HCT116 (cell line): ENCODE results near the gene ATP6V0D1. TPM values are rescaled to one million over a fixed set of nuclear protein-coding genes. Genes with fewer than 3 reads are reported as not detected.

Experiments
- ATAC-seq: fragments of 200-7000 bp; cut with Tn5 transposase; 2 replicates; pipeline ENCODE4 v1.9.1; 2020; ENCODE audit warnings: mild to moderate bottlenecking, moderate library complexity
- BruUV-seq: library from RNA; stranded (reverse); fragments of 400-500 nt; replicated peaks from 2 replicates; lab custom pipeline; 2021; lab: Mats Ljungman, UMichigan
- CTCF ChIA-PET: fragments of 300-600 bp; sonication (Branson Sonifier 250); formaldehyde crosslinking; loops from one replicate; lab custom pipeline; 2021; ENCODE audit warnings: antibody characterized with exemption; lab: Charles Lee
- POLR2A ChIA-PET: fragments of 300-600, 350-600 bp; sonication (Branson Sonifier 250); formaldehyde crosslinking; loops from one replicate; lab custom pipeline; 2021; ENCODE audit warnings: antibody characterized with exemption; lab: Charles Lee
- RAD21 ChIA-PET, 2 experiments: fragments of 300-600 bp; sonication (Branson Sonifier 250); formaldehyde crosslinking; loops; one replicate each; lab custom pipeline; 2023; ENCODE audit warnings: low total read pairs in 2 of 2; ENCODE audit not compliant: uncharacterized antibody in 2 of 2, unreplicated experiment in 2 of 2, low non-redundant PET in 1 of 2; lab: Charles Lee
- DNase-seq: peaks from one replicate; pipeline ENCODE4 v3.0.0-alpha.2; 2010; ENCODE audit warnings: low read depth, low spot score
- H2AFZ ChIP-seq: fragments of 200-600 bp; shearing (Covaris generic), sonication (generic); 2 replicates; pipeline ENCODE4 v1.6.1; 2017; ENCODE audit warnings: low read depth, mixed run types, mixed read lengths, antibody characterized with exemption, low read length; ENCODE audit not compliant: poor library complexity, severe bottlenecking
- H3K27ac ChIP-seq: 2 replicates; pipeline ENCODE4 v1.5.1; 2012; ENCODE audit warnings: low read depth, low read length
- H3K27me3 ChIP-seq: fragments of 200-600 bp; sonication (generic); 2 replicates; pipeline ENCODE4 v1.6.1; 2016; ENCODE audit warnings: mixed run types, low read length, mixed read lengths; ENCODE audit not compliant: insufficient read depth
- H3K36me3 ChIP-seq, 2 experiments: fragments of 200-500 bp in 1 of 2; fragments of 200-600 bp in 1 of 2; sonication (Bioruptor generic) in 1 of 2; sonication (generic) in 1 of 2; 2 replicates each; pipeline versions ENCODE4 v1.5.1 to v1.6.1; 2014 to 2016; ENCODE audit warnings: low read length in 2 of 2, inconsistent platforms in 1 of 2, mixed read lengths in 1 of 2, mixed run types in 1 of 2; ENCODE audit not compliant: insufficient read depth in 2 of 2, control insufficient read depth in 1 of 2
- H3K4me1 ChIP-seq, 2 experiments: fragments of 200-600 bp in 1 of 2; sonication (generic) in 1 of 2; 2 replicates each; pipeline versions ENCODE4 v1.5.1 to v1.6.1; 2012 to 2017; ENCODE audit warnings: low read length in 2 of 2, inconsistent platforms in 1 of 2, mild to moderate bottlenecking in 1 of 2, mixed read lengths in 1 of 2, mixed run types in 1 of 2, moderate library complexity in 1 of 2; ENCODE audit not compliant: insufficient read depth in 2 of 2, control insufficient read depth in 1 of 2
- H3K4me2 ChIP-seq: fragments of 200-600 bp; sonication (generic); 2 replicates; pipeline ENCODE4 v1.6.1; 2017; ENCODE audit warnings: mixed run types, low read length, mixed read lengths
- H3K4me3 ChIP-seq, 2 experiments: fragments of 200-600 bp in 1 of 2; sonication (generic) in 1 of 2; replicated peaks in 1 of 2; 2 replicates each; pipeline ENCODE4 v1.5.1; 2011 to 2016; ENCODE audit warnings: low read length in 2 of 2, control low read depth in 1 of 2, low read depth in 1 of 2, mild to moderate bottlenecking in 1 of 2, mixed read lengths in 1 of 2, mixed run types in 1 of 2
- H3K79me2 ChIP-seq: fragments of 200-600 bp; sonication (generic); 2 replicates; pipeline ENCODE4 v1.6.1; 2017; ENCODE audit warnings: mild to moderate bottlenecking, mixed run types, low read length, moderate library complexity, mixed read lengths; ENCODE audit not compliant: insufficient read depth
- H3K9ac ChIP-seq: fragments of 200-600 bp; sonication (generic); 2 replicates; pipeline ENCODE4 v1.6.1; 2016; ENCODE audit warnings: low read length, mixed read lengths
- H3K9me2 ChIP-seq: fragments of 200-600 bp; sonication (generic), shearing (Covaris generic); 2 replicates; pipeline ENCODE4 v1.6.1; 2017; ENCODE audit warnings: mixed run types, mild to moderate bottlenecking, moderate library complexity; ENCODE audit not compliant: insufficient read depth
- H3K9me3 ChIP-seq, 2 experiments: fragments of 200-500 bp in 1 of 2; fragments of 200-600 bp in 1 of 2; sonication (Bioruptor generic) in 1 of 2; sonication (generic) in 1 of 2; 2 replicates each; pipeline ENCODE4 v1.6.1; 2014 to 2017; ENCODE audit warnings: low read length in 2 of 2, mixed read lengths in 2 of 2, inconsistent platforms in 1 of 2, low read depth in 1 of 2, mild to moderate bottlenecking in 1 of 2, mixed run types in 1 of 2, moderate library complexity in 1 of 2; ENCODE audit not compliant: control insufficient read depth in 1 of 2, insufficient read depth in 1 of 2
- H4K20me1 ChIP-seq: fragments of 200-600 bp; sonication (generic), shearing (Covaris generic); 2 replicates; pipeline ENCODE4 v1.6.1; 2017; ENCODE audit warnings: mixed run types, mild to moderate bottlenecking, moderate library complexity; ENCODE audit not compliant: insufficient read depth
- CBX3 ChIP-seq: IDR thresholded peaks from 2 replicates; pipeline ENCODE4 v1.6.1; 2012; ENCODE audit warnings: low read depth
- CEBPB ChIP-seq: IDR thresholded peaks from 2 replicates; pipeline ENCODE4 v1.6.1; 2012; ENCODE audit warnings: low read depth
- EGR1 ChIP-seq: IDR thresholded peaks from 2 replicates; pipeline ENCODE4 v1.6.1; 2012; ENCODE audit warnings: low read depth
- ELF1 ChIP-seq: IDR thresholded peaks from 2 replicates; pipeline ENCODE4 v1.6.1; 2012; ENCODE audit warnings: low read depth, borderline replicate concordance
- EZH2 ChIP-seq: fragments of 200-600 bp; sonication (generic); IDR thresholded peaks from 2 replicates; pipeline ENCODE4 v1.6.1; 2017; ENCODE audit warnings: antibody characterized with exemption, mixed run types
- FOSL1 ChIP-seq: IDR thresholded peaks from 2 replicates; pipeline ENCODE4 v1.6.1; 2012; ENCODE audit warnings: low read depth
- JUND ChIP-seq: IDR thresholded peaks from 2 replicates; pipeline ENCODE4 v1.6.1; 2012
- POLR2A ChIP-seq: IDR thresholded peaks from 2 replicates; pipeline ENCODE4 v1.7.0; 2011; ENCODE audit warnings: borderline replicate concordance; ENCODE audit not compliant: insufficient read depth, insufficient read length; ENCODE audit errors: extremely low read depth
- POLR2AphosphoS5 ChIP-seq: IDR thresholded peaks from 2 replicates; pipeline ENCODE4 v1.6.1; 2011; ENCODE audit warnings: mild to moderate bottlenecking, low read depth, low read length, moderate library complexity
- RAD21 ChIP-seq: IDR thresholded peaks from 2 replicates; pipeline ENCODE4 v1.6.1; 2012; ENCODE audit warnings: low read depth, mild to moderate bottlenecking
- SIN3A ChIP-seq: IDR thresholded peaks from 2 replicates; pipeline ENCODE4 v1.6.1; 2012; ENCODE audit warnings: low read depth
- SP1 ChIP-seq: IDR thresholded peaks from 2 replicates; pipeline ENCODE4 v1.6.1; 2012; ENCODE audit warnings: low read depth
- SRF ChIP-seq: IDR thresholded peaks from 2 replicates; pipeline ENCODE4 v1.6.1; 2012; ENCODE audit warnings: low read depth
- intact Hi-C: fragments of 100-400 bp; cut with micrococcal nuclease; formaldehyde crosslinking; loops from 2 replicates; pipeline ENCODE4 v1.10.0; 2022
- total RNA-seq: library from RNA; stranded (reverse); gene quantifications from one replicate; pipeline ENCODE4 v1.2.1, GENCODE V29; 2021; ENCODE audit not compliant: unreplicated experiment
- TF ChIP-seq, protein P1 (sequence below): IDR thresholded peaks from 2 replicates; pipeline ENCODE4 v1.6.1; 2011; ENCODE audit warnings: mild to moderate bottlenecking, low read length, moderate library complexity; ENCODE audit not compliant: insufficient replicate concordance; ENCODE audit errors: extremely low read depth
- TF ChIP-seq, protein P2 (sequence below): IDR thresholded peaks from 2 replicates; pipeline ENCODE4 v1.6.1; 2012

The ATP6V0D1 gene
- total RNA-seq, 1 experiment from 2014 or later = 36.6 TPM

DNA sequence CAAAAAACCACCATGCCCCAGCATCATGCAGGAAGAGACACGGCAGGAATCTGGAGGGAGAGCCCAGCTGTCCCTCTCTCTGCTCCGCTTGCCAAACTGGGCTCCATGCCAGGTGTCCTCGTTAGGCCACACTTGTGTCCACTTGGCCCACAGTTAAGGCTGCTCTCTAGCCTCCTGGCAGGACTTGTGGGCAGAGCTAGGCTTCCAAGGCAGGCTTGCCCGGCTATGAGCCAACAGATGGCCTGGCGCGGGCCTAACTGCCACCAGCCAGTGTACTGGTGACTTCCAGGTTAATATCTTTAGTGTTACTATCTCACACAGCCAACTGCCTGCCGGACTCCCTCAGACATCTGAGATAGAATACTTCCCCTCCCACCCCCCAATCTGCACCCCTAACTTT, 10.6 kb downstream of the ATP6V0D1 start:
- POLR2A ChIA-PET = interaction anchor here (1.0 kb wide), 1 partner anchor 10 kb away, joined by 4 read pairs; the partner anchor contains the start of gene ATP6V0D1
- CTCF ChIA-PET = interaction anchor here (0.8 kb wide), 1 partner anchor 10 kb away, joined by 5 read pairs; no protein-coding TSS in a partner anchor
- RAD21 ChIA-PET = no interaction called here

More for the DNA sequence above, 10.6 kb downstream of the ATP6V0D1 start:
- H3K4me1 ChIP-seq = peaks cover 3 to 8% of the 10 kb centered on the region in 2 experiments; a peak in 3 of 4 replicates
- no TSS peak for BruUV-seq
- DNase-seq (no peak), ATAC-seq (no peak)
- H4K20me1 ChIP-seq = no peaks in the 10 kb centered on the region
- H3K27me3 ChIP-seq = no peaks in the 10 kb centered on the region
- no peak overlapping the region for H2AFZ ChIP-seq
- H3K4me2 ChIP-seq = no peak overlapping the region
- no peaks in the 10 kb centered on the region for H3K36me3 ChIP-seq
- H3K4me3 ChIP-seq = no peak overlapping the region
- no peak overlapping the region for H3K27ac ChIP-seq
- H3K9ac ChIP-seq = no peak overlapping the region
- intact Hi-C loops = no loop called here
- TF ChIP-seq SIN3A = no peak
- no peak for TF ChIP-seq RAD21
- TF ChIP-seq FOSL1 = no peak
- TF ChIP-seq CEBPB = no peak
- TF ChIP-seq CBX3 = no peak
- no peak for TF ChIP-seq ELF1
- no peak for TF ChIP-seq SRF
- no peak for TF ChIP-seq POLR2AphosphoS5
- no peak for TF ChIP-seq POLR2A
- TF ChIP-seq EGR1 = no peak
- TF ChIP-seq, protein P1, sequence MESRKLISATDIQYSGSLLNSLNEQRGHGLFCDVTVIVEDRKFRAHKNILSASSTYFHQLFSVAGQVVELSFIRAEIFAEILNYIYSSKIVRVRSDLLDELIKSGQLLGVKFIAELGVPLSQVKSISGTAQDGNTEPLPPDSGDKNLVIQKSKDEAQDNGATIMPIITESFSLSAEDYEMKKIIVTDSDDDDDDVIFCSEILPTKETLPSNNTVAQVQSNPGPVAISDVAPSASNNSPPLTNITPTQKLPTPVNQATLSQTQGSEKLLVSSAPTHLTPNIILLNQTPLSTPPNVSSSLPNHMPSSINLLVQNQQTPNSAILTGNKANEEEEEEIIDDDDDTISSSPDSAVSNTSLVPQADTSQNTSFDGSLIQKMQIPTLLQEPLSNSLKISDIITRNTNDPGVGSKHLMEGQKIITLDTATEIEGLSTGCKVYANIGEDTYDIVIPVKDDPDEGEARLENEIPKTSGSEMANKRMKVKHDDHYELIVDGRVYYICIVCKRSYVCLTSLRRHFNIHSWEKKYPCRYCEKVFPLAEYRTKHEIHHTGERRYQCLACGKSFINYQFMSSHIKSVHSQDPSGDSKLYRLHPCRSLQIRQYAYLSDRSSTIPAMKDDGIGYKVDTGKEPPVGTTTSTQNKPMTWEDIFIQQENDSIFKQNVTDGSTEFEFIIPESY = no peak
- no peak for TF ChIP-seq EZH2
- TF ChIP-seq, protein P2, sequence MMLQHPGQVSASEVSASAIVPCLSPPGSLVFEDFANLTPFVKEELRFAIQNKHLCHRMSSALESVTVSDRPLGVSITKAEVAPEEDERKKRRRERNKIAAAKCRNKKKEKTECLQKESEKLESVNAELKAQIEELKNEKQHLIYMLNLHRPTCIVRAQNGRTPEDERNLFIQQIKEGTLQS = no peak
- TF ChIP-seq SP1 = no peak
- TF ChIP-seq JUND = no peak
- H3K9me3 ChIP-seq = no peaks in the 10 kb centered on the region
- H3K79me2 ChIP-seq = peaks cover 18% of the 10 kb centered on the region; the same call in 1 of the 2 replicates
- no peaks in the 10 kb centered on the region for H3K9me2 ChIP-seq
